GM19240 (cell line): Measurements from ENCODE around the gene DMP1.
"Not testable (repeated sequence)": the region's sequence is repeated elsewhere in the genome, so short reads cannot be mapped to it uniquely, and the experiment has no call there.

Experiments
- DNase-seq: peaks from one replicate; pipeline ENCODE4 v3.0.0; 2011; ENCODE audit warnings: low spot score; ENCODE audit not compliant: insufficient read length

The DMP1 gene

DNA sequence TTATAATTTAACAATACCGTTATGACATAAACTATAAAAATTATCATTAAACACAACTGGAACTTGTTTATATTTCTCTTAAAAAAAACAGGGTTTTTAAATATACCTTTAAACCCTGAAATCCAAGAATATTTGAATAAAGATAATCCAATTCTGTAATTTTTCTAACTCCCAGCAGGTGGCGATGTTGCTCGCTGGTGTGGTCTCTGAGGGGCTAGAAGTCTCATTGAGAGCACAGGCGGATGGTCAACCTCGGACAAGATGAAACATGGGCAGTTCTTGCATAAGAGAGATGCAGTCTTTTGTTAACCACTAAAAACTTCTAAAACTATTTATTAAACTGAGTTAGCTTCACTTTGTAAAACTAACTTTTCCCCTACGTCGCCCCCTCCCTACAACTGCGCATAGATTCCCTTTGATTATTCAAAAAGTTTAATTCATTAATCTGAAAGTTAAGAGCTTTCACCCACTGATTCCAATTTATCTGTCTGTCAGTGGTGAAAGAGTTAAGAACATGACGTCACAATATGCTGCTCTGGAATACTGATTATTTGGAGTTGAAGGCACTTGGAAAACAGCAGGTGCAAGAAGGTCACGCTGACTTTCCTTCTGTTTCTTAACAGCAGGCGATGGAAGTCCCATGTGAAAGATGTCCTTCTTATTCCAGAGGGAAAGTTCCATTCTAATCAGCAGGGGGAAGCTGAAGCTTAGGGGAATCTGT is 29.5 kb downstream of the DMP1 start:
- DNase-seq, result no peak

DNA sequence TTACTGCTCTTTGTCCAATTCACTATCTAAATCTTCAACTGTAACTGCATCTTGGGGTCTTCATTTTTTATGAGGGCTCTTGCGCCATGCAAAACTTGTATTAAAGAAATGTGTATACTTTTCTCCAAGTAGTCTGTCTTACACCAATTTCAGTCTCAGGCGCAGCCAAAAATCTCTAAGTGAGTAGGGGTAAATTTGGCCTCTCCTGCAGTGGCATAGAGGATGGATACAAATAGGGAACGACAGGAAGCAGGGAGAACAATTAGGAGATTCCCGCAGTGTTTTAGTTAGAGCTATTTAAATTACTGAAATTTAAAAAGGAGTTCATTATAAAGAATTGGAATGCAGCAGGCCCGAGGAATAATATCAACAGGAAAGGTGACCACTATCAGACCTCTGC is 30.2 kb downstream of the DMP1 start:
- no peak for DNase-seq

DNA sequence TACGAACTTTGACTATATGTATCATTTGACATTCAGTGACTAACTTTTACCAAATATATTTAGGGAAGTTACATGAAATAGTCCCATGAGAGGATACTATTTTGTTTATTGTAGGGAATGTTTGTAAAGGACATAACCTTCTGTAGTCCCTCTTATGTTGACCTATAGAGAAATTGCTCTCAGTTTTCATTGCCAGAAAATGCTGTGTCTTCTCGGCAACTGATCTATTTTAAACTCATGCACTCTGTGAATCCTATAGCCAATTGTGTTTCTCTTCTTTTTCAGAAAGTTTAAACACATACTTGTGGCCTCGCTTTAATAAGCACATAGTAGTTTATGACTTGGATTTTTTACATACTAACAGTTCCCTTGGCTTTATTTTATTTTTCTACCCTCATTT is 38.2 kb downstream of the DMP1 start:
- no peak for DNase-seq

DNA sequence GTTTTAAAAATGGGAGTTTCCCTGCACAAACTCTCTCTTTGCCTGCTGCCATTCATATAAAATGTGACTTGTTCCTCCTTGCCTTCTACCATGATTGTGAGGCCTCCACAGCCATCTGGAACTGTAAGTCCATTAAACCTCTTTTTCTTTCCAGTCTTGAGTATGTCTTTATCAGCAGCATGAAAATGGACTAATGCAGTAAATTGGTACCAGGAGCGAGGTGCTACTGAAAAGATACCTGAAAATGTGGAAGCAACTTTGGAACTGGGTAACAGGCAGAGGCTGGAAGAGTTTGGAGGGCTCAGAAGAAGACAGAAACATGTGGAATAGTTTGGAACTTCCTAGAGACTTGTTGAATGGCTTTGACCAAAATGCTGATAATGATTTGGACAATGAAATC is 40.9 kb downstream of the DMP1 start:
- DNase-seq, result not testable (repeated sequence)

DNA sequence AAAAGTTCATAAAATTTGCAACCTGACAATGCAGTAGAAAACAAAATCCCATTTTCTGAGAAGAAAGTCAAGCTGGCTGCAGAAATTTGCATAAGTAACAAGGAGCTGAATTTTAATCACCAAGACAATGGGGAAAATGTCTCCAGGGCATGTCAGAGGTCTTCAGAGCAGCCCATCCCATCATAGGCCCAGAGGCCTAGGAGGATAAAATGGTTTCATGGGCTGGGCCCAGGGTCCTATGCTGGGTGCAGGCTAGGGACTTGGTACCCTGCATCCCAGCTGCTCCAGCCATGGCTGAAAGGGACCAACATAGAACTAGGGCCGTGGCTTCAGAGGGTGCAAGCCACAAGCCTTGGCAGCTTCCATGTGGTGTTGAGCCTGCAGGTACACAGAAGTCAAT is 42.0 kb downstream of the DMP1 start:
- DNase-seq, result not testable (repeated sequence)

DNA sequence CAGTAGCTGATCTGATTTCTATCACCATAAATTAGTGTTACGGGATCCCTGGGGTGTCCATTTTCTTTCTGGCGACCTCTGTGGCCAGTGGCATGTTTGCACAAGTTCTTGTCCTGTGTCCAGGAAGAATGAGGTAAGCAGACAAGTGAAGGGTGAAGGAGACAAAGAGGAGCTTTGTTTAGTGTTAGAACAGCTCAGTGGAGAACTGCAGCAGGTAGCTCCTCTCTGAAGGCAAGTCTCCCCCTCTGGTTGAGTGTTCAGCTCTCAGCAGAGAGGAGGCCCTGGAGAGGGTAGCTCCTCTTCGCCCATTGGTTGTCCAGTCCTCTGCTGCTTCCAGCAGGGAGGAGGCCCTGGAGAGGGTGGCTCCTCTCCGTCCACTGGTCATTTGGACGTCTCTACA is 47.2 kb downstream of the DMP1 start:
- DNase-seq, result no peak

DNA sequence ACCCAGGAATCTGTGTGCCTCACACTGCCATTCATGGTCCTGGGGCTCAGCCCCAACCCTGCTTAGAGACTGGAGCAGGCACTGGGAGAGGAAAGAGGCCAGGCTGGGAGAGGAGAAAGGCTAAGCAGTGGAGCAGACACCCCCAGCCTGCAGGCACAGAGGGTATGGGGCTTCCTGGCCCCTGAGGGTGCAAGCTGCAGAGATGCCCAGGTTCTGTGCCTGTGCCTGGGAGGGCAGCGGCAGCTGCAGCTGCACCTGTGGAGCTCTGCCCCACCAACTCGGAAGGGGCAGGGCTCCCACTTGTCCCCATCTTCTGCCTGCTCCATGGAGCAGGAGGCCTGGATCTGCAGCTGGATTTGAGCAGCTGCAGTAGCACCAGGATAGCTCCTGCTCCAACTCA is 47.9 kb downstream of the DMP1 start:
- no peak for DNase-seq

DNA sequence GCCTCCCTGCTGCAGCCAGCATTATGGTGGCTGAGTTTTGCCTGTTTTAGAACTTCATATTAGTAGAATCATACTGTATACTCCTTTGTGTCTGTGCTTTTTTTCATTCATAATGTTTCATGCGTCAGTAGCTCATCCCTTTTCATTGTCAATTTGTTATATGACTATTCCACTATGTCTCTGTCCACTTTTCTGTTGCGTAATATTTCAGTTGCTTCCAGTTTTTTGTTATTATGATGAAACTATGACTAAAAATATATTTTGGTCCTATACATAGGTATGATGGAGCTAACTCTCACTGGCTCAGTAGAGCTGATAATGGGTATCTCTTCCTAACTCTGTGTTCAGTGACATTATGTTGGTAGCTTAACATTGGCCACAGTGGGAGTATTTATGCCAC is 48.3 kb downstream of the DMP1 start:
- no peak for DNase-seq

DNA sequence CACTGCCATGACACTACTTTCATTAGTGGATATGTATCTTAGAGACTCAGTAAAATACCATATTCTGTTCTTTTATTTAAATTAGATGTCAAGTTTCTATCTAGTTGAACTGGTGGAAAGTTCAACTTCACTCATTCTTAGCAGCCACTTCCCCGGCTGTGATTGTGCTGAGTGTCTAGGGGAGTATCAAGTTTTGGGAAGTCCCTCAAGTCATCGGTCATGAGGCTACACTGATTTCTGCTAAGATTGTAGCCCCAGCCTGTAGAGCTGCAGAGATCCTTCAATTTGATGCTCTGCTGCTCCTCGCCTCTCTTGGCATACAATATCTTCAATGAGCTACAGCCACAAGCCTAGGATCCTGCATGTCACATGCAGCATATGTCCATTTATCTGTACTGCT is 53.9 kb downstream of the DMP1 start:
- DNase-seq, result no peak

DNA sequence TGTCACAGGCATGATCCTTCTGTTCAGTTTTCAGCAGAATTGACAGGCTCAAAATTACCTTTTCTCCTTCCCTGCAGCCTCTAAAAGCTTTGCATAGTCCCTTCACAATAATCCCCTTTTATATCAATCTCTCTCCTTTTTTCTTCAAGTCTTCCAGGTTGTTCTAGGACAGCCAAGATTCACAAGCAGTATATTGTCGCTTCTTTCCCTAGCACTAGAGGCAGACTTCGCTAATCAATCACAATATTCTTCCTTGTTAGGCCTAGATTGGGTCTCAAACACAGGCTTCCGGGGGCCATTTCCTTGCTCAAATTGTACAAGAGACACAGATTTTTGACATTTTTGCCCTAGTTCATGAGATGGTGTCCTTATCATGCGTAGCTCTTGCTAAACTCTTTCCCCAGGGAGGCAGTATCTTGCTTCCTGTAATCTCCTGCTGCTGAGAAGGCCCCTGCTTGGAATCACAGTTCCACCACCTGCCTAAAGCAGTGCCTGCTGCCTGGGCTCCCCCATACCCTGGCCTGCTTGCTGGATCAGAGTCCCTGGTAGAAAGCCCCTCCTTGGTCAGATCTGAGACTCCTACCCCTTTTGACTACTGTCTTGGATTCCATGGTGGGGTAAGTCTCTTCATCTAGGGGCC is 57.3 kb downstream of the DMP1 start:
- DNase-seq, result no peak
